Smooth muscle cell (in vitro differentiated cells): ENCODE results near the gene LGI4. TPM values are rescaled to one million over a fixed set of nuclear protein-coding genes. Genes with fewer than 3 reads are reported as not detected.

Experiments used
- DNase-seq: peaks from one replicate; lab custom pipeline; 2025; ENCODE audit not compliant: unreplicated experiment; lab: John Stamatoyannopoulos, UW
- H2AFZ ChIP-seq: fragments of 200-600 bp; sonication (generic); 2 replicates; pipeline ENCODE4 v1.6.0; 2016; ENCODE audit warnings: antibody characterized with exemption, low read depth, mild to moderate bottlenecking
- H3F3A ChIP-seq: fragments of 200-600 bp; sonication (generic); 2 replicates; pipeline ENCODE4 v1.6.0; 2017; ENCODE audit warnings: antibody characterized with exemption, low read depth
- H3K27ac ChIP-seq: fragments of 200-600 bp; sonication (generic); 2 replicates; pipeline ENCODE4 v1.5.1; 2016; ENCODE audit warnings: low read depth, mild to moderate bottlenecking
- H3K27me3 ChIP-seq: fragments of 200-600 bp; sonication (generic); 2 replicates; pipeline ENCODE4 v1.6.1; 2016; ENCODE audit warnings: low read depth, mild to moderate bottlenecking
- H3K36me3 ChIP-seq: fragments of 200-600 bp; sonication (generic); 2 replicates; pipeline ENCODE4 v1.5.1; 2016; ENCODE audit warnings: low read depth
- H3K4me1 ChIP-seq: fragments of 200-600 bp; sonication (generic); 2 replicates; pipeline ENCODE4 v1.5.1; 2016; ENCODE audit warnings: low read depth
- H3K4me2 ChIP-seq: fragments of 200-600 bp; sonication (generic); 2 replicates; pipeline ENCODE4 v1.6.0; 2016; ENCODE audit warnings: mild to moderate bottlenecking
- H3K4me3 ChIP-seq: fragments of 200-600 bp; sonication (generic); 2 replicates; pipeline ENCODE4 v1.5.1; 2016; ENCODE audit warnings: mild to moderate bottlenecking
- H3K79me2 ChIP-seq: fragments of 200-600 bp; sonication (generic); 2 replicates; pipeline ENCODE4 v1.6.0; 2016; ENCODE audit warnings: low read depth, mild to moderate bottlenecking
- H3K9ac ChIP-seq: fragments of 200-600 bp; sonication (generic); 2 replicates; pipeline ENCODE4 v1.6.0; 2016; ENCODE audit warnings: low read depth
- H3K9me3 ChIP-seq: fragments of 200-600 bp; sonication (generic); replicated peaks from 2 replicates; pipeline ENCODE4 v1.5.1; 2016; ENCODE audit warnings: low read depth
- H4K20me1 ChIP-seq: fragments of 200-600 bp; sonication (generic); 2 replicates; pipeline ENCODE4 v1.6.0; 2016; ENCODE audit warnings: low read depth
- CTCF ChIP-seq: fragments of 200-600 bp; sonication (generic); IDR thresholded peaks from 2 replicates; pipeline ENCODE4 v1.5.1; 2017; ENCODE audit warnings: borderline replicate concordance, mild to moderate bottlenecking, antibody characterized with exemption; ENCODE audit not compliant: insufficient read depth, poor library complexity, severe bottlenecking
- WGBS: methylation state at CpG from one replicate; pipeline ENCODE4 v1.1.7; 2016; ENCODE audit warnings: low lambda C conversion rate; 5-methylcytosine and 5-hydroxymethylcytosine counted together
- polyA plus RNA-seq: library from polyadenylated mRNA; unstranded; fragments of >200 nt; fragmentation: Nextera tagmentation; extraction: Ambion mirVana; gene quantifications from 2 replicates; pipeline ENCODE4 v1.2.1, GENCODE V29; 2016
- total RNA-seq: library from RNA; depleted of rRNA; stranded (reverse); fragments of >200 nt; gene quantifications from 2 replicates; pipeline ENCODE4 v1.2.3, GENCODE V29; 2014

LGI4 gene
- total and polyA plus RNA-seq, 2 experiments from 2014 or later, result 0.17 to 0.22 TPM

- no peaks in the 10 kb centered on the region for H3K9me3 ChIP-seq
- no peaks in the 10 kb centered on the region for H4K20me1 ChIP-seq
- H3K9ac ChIP-seq, result no peak overlapping the region
- no peaks in the 10 kb centered on the region for H3F3A ChIP-seq
- DNase-seq, result no peak
- H2AFZ ChIP-seq, result no peak overlapping the region
- WGBS, result 94% methylated on average over 9 of the region's 9 CpGs
- no peaks in the 10 kb centered on the region for H3K79me2 ChIP-seq
- H3K4me2 ChIP-seq, result no peak overlapping the region
- no peaks in the 10 kb centered on the region for H3K27me3 ChIP-seq
- H3K36me3 ChIP-seq, result no peaks in the 10 kb centered on the region
- no peak for TF ChIP-seq CTCF
- H3K4me3 ChIP-seq, result no peak overlapping the region
- peaks cover 17% of the 10 kb centered on the region for H3K4me1 ChIP-seq
- no peak overlapping the region for H3K27ac ChIP-seq
These were observed 15.2 kb downstream of the LGI4 start for GRCh38 chr19:35119578-35120155.

- Histone ChIP-seq H3K27me3 (no peaks in the 10 kb centered on the region), H2AFZ (no peak overlapping the region), H3K9me3 (no peaks in the 10 kb centered on the region), H3K4me3 (no peak overlapping the region), H3K4me2 (no peak overlapping the region), H3K27ac (no peak overlapping the region), H4K20me1 (no peaks in the 10 kb centered on the region), H3F3A (no peaks in the 10 kb centered on the region), H3K79me2 (no peaks in the 10 kb centered on the region), H3K36me3 (no peaks in the 10 kb centered on the region), H3K9ac (no peak overlapping the region), H3K4me1 (peaks cover 17% of the 10 kb centered on the region)
- no peak for TF ChIP-seq CTCF
- no peak for DNase-seq
- 90% methylated on average over 14 of the region's 14 CpGs for WGBS
These were observed 15.8 kb downstream of the LGI4 start for GRCh38 chr19:35119091-35119490.

- no peaks in the 10 kb centered on the region for H3K9me3 ChIP-seq
- no peak overlapping the region for H3K9ac ChIP-seq
- no peaks in the 10 kb centered on the region for H3K27me3 ChIP-seq
- H3K79me2 ChIP-seq, result no peaks in the 10 kb centered on the region
- H3F3A ChIP-seq, result no peaks in the 10 kb centered on the region
- no peak overlapping the region for H3K27ac ChIP-seq
- TF ChIP-seq CTCF, result no peak
- WGBS, result 90% methylated on average over 13 of the region's 13 CpGs
- H4K20me1 ChIP-seq, result no peaks in the 10 kb centered on the region
- H3K36me3 ChIP-seq, result no peaks in the 10 kb centered on the region
- no peak overlapping the region for H3K4me3 ChIP-seq
- H2AFZ ChIP-seq, result no peak overlapping the region
- no peak for DNase-seq
- H3K4me2 ChIP-seq, result no peak overlapping the region
- peaks cover 16% of the 10 kb centered on the region for H3K4me1 ChIP-seq
These were observed 16.4 kb downstream of the LGI4 start for GRCh38 chr19:35118268-35119020.
